Measurements from ENCODE around the gene WASF2. TPM values are rescaled to one million over a fixed set of nuclear protein-coding genes. Genes with fewer than 3 reads are reported as not detected.
A peak's percentile ranks its signal among the peaks of the same experiment; 100 is the strongest.

The WASF2 gene
- total and polyA plus RNA-seq, 2 of the 13 experiments (the other 11 are each of a cell fraction or from before 2014, with no cell fraction given), result 10.4 to 27.7 TPM

GRCh38 chr1:27392096-27392777, 97.7 kb downstream of the WASF2 start, which contains the start of gene GPR3 (continued):
- TF ChIP-seq ZNF512B (CRISPR knock-in tag; IDR thresholded peaks at IDR 0.05; ENCODE audit: borderline replicate concordance) (no peak), SYNCRIP (IDR thresholded peaks at IDR 0.05; ENCODE audit: insufficient read depth, low read depth, low read length) (no peak), PTBP1 (IDR thresholded peaks at IDR 0.05; ENCODE audit: low read depth, low read length, poor library complexity, severe bottlenecking) (no peak), PCBP2 (optimal IDR thresholded peaks at IDR 0.05; ENCODE audit: low read depth, low read length, poor library complexity, severe bottlenecking) (no peak), ZNF660 (CRISPR knock-in tag; IDR thresholded peaks at IDR 0.05; ENCODE audit: borderline replicate concordance, low read depth) (no peak), ZFY (CRISPR knock-in tag; IDR thresholded peaks at IDR 0.05) (peak; percentile 60), ZNF674 (CRISPR knock-in tag; IDR thresholded peaks at IDR 0.05; ENCODE audit: low read depth) (no peak), HMG20B (CRISPR knock-in tag; conservative IDR thresholded peaks at IDR 0.05) (0 out of 2 replicates have a peak, but pooled peaks have one; percentile 45), STAG1 (CRISPR knock-in tag; IDR thresholded peaks at IDR 0.05) (peak; percentile 24; the same call in 1 of the 2 replicates), MAF1 (CRISPR knock-in tag; IDR thresholded peaks at IDR 0.05; ENCODE audit: borderline replicate concordance) (no peak), ZSCAN29 (CRISPR knock-in tag; conservative IDR thresholded peaks at IDR 0.05) (no peak), ZNF430 (CRISPR knock-in tag; IDR thresholded peaks at IDR 0.05) (no peak), TCF7L2 (IDR thresholded peaks at IDR 0.05; ENCODE audit: low read depth, low read length) (no peak), ZNF253 (CRISPR knock-in tag; IDR thresholded peaks at IDR 0.05; ENCODE audit: borderline replicate concordance) (0 out of 2 replicates have a peak, but pooled peaks have one; percentile 51), KMT2B (CRISPR knock-in tag; IDR thresholded peaks at IDR 0.05) (no peak), ZNF143 (CRISPR knock-in tag; IDR thresholded peaks at IDR 0.05) (no peak), NR2F1 (CRISPR knock-in tag; IDR thresholded peaks at IDR 0.05) (no peak), DRAP1 (CRISPR knock-in tag; IDR thresholded peaks at IDR 0.05) (peak; percentile 45)
- TF ChIP-seq, protein P1, sequence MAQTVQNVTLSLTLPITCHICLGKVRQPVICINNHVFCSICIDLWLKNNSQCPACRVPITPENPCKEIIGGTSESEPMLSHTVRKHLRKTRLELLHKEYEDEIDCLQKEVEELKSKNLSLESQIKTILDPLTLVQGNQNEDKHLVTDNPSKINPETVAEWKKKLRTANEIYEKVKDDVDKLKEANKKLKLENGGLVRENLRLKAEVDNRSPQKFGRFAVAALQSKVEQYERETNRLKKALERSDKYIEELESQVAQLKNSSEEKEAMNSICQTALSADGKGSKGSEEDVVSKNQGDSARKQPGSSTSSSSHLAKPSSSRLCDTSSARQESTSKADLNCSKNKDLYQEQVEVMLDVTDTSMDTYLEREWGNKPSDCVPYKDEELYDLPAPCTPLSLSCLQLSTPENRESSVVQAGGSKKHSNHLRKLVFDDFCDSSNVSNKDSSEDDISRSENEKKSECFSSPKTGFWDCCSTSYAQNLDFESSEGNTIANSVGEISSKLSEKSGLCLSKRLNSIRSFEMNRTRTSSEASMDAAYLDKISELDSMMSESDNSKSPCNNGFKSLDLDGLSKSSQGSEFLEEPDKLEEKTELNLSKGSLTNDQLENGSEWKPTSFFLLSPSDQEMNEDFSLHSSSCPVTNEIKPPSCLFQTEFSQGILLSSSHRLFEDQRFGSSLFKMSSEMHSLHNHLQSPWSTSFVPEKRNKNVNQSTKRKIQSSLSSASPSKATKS (CRISPR knock-in tag; IDR thresholded peaks at IDR 0.05), result no peak
- TF ChIP-seq, protein P2, sequence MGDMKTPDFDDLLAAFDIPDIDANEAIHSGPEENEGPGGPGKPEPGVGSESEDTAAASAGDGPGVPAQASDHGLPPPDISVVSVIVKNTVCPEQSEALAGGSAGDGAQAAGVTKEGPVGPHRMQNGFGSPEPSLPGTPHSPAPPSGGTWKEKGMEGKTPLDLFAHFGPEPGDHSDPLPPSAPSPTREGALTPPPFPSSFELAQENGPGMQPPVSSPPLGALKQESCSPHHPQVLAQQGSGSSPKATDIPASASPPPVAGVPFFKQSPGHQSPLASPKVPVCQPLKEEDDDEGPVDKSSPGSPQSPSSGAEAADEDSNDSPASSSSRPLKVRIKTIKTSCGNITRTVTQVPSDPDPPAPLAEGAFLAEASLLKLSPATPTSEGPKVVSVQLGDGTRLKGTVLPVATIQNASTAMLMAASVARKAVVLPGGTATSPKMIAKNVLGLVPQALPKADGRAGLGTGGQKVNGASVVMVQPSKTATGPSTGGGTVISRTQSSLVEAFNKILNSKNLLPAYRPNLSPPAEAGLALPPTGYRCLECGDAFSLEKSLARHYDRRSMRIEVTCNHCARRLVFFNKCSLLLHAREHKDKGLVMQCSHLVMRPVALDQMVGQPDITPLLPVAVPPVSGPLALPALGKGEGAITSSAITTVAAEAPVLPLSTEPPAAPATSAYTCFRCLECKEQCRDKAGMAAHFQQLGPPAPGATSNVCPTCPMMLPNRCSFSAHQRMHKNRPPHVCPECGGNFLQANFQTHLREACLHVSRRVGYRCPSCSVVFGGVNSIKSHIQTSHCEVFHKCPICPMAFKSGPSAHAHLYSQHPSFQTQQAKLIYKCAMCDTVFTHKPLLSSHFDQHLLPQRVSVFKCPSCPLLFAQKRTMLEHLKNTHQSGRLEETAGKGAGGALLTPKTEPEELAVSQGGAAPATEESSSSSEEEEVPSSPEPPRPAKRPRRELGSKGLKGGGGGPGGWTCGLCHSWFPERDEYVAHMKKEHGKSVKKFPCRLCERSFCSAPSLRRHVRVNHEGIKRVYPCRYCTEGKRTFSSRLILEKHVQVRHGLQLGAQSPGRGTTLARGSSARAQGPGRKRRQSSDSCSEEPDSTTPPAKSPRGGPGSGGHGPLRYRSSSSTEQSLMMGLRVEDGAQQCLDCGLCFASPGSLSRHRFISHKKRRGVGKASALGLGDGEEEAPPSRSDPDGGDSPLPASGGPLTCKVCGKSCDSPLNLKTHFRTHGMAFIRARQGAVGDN (CRISPR knock-in tag; IDR thresholded peaks at IDR 0.05), result peak; percentile 84
